ENCODE results near the gene APOC1.
"Not testable (repeated sequence)": the region's sequence is repeated elsewhere in the genome, so short reads cannot be mapped to it uniquely, and the experiment has no call there.

APOC1 gene

GRCh38 chr19:44890366-44891015 is 23.9 kb upstream of the APOC1 start:
- peak; percentile 100 for DNase-seq

GRCh38 chr19:44891016-44891882 is 23.2 kb upstream of the APOC1 start, which contains the start of gene TOMM40:
TSS of gene TOMM40 (plus strand) at chr19:44891254. CDS start at chr19:44891416, 162 bp downstream.
- no peak for DNase-seq

- DNase-seq, result no peak
Measured at GRCh38 chr19:44892932-44893331, 21.5 kb upstream of the APOC1 start.

GRCh38 chr19:44893332-44894051 is 20.9 kb upstream of the APOC1 start:
- no peak for DNase-seq

GRCh38 chr19:44894052-44894400 is 20.4 kb upstream of the APOC1 start:
- no peak for DNase-seq

GRCh38 chr19:44894946-44895345 is 19.5 kb upstream of the APOC1 start:
- DNase-seq, result no peak

- DNase-seq, result no peak
Measured at GRCh38 chr19:44897835-44898234, 16.6 kb upstream of the APOC1 start.

GRCh38 chr19:44900328-44901244 is 13.8 kb upstream of the APOC1 start:
- DNase-seq, result no peak

- no peak for DNase-seq
Measured at GRCh38 chr19:44903216-44903601, 11.2 kb upstream of the APOC1 start.

GRCh38 chr19:44903602-44904425 is 10.6 kb upstream of the APOC1 start:
- peak; percentile 64 to 69 for DNase-seq

- no peak for DNase-seq
Measured at GRCh38 chr19:44904426-44904994, 9.9 kb upstream of the APOC1 start.

- no peak for DNase-seq
Measured at GRCh38 chr19:44905437-44906160, 8.8 kb upstream of the APOC1 start, which contains the start of gene APOE. TSS of gene APOE (plus strand) at chr19:44905796. CDS start at chr19:44906625, 829 bp downstream.

GRCh38 chr19:44907613-44908012 is 6.8 kb upstream of the APOC1 start:
- no peak for DNase-seq

GRCh38 chr19:44908074-44908835 is 6.2 kb upstream of the APOC1 start:
- DNase-seq, result no peak

GRCh38 chr19:44908836-44909261 is 5.6 kb upstream of the APOC1 start:
- DNase-seq, result no peak

- no peak for DNase-seq
Measured at GRCh38 chr19:44909775-44910174, 4.6 kb upstream of the APOC1 start.

- DNase-seq, result not testable (repeated sequence)
Measured at GRCh38 chr19:44911896-44912295, 2.5 kb upstream of the APOC1 start.

- no peak for DNase-seq
Measured at GRCh38 chr19:44912854-44913253, 1.6 kb upstream of the APOC1 start.
